Effector CD8-positive, alpha-beta T cell (primary cell): ENCODE results near the gene CELSR1.
"Not testable (repeated sequence)": the region's sequence is repeated elsewhere in the genome, so short reads cannot be mapped to it uniquely, and the experiment has no call there.

ENCODE experiments used
- DNase-seq: peaks from one replicate; lab custom pipeline; 2025; lab: John Stamatoyannopoulos, UW

The CELSR1 gene

DNA sequence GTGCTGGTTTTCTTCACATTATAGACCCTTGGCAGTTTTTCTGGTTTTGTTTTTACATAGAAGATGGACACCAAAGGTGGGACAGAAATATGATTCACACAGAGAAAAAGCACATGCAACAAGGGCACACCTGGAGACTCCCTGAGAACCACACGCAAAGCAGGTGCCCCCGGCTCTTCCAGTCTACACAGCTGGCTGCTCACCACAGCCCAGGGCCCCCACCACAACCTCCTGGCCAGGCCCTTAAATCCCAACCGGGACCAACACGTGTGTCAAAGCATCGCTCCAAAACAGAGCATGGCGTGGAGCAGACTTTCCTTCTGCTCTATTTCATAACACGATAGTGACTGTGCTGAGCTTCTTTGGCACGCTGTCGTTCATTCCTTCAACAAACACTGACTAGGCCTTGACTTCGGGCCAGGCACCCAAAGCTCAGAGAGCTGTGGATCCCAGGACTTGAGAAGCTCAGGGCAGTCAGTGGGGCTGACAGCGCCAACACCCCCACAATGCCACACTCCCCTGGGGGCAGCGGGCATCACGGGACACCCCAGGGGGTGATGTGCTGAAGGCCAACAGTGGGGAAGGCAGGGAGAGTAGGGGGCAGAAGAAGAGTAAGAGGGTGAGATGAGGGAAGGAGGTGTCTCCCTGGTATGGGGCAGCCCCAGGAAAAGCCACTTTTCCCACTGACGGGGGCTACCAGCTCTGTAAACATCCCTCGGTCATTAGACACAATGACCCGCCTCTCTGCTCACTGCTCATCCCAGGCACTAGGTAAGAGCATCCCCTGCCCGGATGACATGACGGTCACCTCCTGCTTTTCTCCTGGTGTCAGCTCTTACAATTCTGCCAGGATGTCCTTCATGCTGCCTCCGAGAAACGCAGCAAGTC is 26.0 kb downstream of the CELSR1 start:
- DNase-seq: no peak

DNA sequence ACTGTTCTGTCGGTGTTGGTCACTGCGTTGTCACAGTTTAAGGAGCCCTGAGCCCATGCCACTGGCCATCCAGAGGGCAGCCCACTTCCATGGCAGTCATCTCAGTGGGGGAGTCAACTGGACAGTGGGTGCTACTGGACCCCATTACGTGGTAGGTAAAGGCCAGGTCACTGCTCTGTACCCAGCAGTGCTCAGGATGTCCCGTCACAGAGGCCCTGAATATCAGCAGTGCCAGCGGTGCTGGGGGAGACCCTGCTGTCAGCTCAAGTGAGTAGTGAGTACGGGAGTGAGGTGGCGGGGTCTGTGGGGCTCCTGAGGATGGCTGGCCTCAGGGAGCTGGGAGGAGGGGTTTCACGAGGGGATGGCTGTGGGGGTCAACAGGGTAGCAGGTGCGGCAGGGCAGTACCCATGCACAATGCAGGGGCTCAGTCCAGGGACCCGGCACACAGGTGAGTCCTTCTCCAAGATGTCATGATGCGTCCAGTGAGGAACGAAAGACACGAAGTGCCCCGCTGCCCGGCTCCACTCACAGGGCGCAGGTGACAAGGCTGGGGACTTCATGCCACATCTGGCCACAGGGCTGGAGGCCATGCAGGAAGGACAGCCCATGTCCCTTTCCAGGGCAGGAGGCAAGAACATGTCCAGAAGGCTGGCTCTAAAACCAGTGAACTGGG is 27.9 kb downstream of the CELSR1 start:
- no peak for DNase-seq

DNA sequence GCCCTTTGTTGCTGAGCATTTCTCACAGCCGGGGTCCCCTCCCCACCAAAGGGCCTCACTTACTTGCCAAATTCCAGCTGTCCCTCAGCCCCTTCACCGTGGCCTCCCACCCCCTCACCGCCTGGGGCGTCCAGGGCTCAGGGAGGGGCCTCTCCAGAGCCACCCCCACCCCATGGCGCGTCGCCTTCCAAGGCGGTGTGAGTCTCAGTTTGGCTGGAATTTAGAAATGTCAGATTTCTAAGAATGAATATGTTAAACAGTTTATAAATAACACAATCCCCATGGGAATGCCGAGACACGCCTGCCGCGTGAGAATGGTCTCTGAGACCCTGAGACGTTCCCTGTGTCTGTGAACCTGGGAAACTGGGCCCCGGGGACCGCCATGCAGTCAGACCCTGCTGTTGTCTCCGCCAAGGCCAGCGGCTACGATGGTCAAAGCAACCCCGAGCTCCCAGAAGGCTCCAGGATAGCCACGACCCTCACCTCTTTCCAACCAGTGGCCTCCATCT is 28.9 kb downstream of the CELSR1 start:
- no peak for DNase-seq

DNA sequence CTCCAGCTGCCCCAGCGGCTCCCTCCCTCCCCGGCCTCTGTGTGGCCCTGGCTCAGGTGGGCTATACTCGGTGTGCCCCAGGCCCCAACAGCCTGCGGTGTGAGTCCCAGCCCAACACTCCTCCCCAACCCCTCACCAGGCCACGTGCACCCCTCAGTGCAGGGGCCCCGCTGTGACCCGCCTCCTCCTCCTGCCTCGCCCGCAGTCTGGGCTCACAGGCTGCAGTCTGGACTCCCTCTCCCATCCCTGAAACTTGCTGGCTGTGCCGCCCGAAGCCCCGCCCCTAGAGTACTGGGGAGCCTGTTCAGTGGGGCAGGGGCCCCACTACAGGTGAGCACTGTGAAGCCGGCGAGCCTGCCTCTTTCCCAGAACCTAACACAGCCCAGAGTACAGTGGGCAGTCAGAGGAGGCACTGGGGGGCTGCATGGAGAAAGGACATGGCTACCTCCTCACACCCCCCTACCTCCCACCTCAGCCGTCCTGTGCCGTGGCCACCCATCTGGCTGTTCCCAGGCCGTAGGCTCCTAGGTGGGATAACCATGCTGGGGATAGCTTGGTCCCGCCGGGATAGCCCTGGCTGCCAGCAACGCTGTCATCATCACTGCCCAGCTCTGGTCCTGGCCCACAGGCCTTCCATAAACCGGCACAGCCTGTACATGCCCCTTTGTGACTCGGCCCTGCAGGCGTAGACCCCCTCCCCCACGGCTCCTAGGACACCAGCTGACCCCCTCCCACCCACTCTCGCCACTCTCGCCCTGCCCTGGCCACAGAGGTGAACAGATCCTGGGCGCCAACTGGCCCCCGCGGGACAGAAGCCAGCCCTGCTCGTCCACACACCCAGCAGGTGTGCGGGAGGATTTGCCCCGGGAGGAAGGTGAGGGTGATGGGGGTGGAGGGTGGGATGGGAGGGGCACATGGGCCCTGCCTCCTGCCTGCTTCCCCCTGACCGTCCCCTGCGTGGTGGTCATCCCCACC is 29.7 kb downstream of the CELSR1 start:
- no peak for DNase-seq

DNA sequence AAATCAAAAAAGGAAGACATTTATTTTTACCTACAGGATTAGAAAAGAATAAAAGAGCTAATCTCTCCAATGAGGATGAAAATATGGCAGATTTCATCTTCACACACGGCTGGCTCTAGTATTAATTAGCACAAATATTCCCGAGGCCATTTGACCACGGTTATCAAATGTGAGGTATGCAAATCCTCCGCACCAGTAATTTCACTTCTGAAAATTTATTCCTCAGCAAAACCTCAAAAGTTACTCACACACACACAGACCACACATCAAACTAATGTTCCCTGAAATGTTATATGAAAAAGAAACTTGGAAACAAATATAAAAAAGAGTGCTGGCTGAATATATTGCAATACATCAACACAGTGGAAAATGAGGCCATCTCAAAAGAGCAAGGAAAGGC is 32.8 kb downstream of the CELSR1 start:
- DNase-seq: no peak

DNA sequence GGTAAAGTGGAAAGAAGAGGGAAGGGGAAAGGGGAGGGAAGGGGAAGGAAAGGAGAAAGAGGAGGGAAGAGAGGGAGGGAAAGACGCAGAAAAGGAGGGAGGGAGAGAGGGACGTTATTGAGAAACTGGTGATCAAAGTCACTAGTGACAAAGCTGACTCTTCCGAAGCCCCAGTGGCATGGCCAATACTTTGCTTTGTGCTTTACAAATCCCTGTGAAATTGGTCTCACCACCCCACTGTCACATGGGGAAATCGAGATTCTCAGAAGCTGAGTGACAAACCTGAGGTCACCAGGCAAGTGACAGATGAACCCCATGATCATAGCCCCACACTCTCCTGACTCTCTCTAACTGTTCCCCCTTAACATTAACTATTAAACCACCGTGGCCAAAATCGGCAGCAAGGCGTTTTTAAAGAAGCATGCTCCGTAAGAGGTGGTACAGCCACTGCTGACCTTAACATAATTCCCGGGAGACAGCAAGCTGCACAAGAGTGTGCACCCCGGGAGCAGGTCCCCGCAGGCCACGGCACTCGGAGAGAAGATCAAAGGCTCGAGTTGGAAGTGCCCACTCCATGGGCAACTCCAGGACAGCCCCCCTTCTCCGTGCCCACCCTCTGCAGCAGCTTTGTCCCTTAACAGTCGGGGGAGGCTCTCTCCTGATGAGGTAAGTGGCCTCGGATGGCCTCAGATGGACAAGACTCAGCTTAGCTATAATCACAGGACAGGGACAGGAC is 34.8 kb downstream of the CELSR1 start:
- DNase-seq: no peak

DNA sequence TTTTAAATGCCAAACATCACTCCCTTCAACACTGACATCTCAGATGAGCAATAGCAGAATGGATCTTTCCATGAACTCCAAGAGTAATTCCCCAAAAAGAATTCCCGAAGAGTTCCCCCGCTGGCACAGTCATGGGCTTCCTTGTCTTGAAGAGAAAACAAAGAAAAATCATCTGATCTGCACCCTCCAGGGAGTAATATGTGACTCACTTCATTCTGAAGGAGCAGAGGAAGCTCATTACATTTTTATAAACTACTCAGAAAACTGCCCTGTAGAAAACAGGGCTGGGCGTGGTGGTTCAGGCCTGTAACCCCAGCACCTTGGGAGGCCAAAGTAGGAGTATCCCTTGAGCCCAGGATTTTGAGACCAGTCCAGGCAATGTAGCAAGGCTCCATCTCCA is 35.7 kb downstream of the CELSR1 start:
- no peak for DNase-seq

DNA sequence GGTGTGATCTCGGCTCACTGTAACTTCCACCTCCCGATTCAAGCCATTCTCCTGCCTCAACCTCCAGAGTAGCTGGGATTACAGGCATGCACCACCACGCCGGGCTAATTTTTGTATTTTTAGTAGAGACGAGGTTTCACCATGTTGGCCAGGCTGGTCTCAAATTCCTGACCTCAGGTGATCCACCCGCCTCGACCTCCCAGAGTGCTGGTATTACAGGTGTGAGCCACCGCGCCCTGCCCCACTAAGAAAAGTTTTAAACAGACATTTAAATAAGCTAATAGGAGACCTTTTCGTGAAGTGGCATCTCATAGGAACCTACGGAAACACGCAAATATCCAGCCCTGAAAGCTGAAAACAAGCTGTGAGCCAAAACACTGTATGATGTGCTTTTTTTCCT is 36.2 kb downstream of the CELSR1 start:
- not testable (repeated sequence) for DNase-seq

DNA sequence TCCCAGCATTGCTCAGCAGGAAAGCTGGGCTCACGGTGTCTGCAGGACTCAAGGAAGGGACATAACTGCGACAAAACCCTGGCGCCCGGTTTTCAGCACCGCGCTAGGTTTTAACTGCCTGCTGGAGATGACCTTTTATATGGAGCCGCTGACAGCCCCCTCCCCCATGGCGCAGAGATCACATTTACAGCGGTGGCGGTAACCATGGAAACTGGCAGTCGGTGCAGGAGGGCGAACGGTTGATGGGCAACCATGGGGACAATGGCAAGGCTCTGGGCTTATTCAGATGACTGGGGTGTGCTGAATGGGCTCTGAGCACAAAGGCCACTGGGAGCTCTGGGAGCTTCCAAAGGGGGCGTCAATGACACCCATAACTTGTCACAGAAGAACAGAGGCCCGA is 37.2 kb downstream of the CELSR1 start:
- no peak for DNase-seq

DNA sequence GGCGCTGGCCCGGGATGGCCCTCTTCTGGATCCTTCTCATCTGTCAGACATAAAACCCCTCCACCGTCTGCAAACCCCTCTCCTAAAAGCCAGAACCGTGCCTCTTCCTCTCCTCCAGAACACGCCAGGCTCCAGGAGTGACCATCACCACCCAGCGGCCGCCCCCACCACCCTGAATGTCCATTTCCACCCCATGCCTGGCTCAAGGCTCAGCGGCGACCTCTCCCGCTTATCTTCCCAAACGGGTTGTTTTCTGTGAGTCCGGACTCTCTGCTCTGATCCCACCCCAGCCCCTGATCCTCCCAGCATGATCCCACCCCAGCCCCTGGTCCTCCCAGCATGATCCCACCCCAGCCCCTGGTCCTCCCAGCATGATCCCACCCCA is 37.6 kb downstream of the CELSR1 start:
- no peak for DNase-seq

DNA sequence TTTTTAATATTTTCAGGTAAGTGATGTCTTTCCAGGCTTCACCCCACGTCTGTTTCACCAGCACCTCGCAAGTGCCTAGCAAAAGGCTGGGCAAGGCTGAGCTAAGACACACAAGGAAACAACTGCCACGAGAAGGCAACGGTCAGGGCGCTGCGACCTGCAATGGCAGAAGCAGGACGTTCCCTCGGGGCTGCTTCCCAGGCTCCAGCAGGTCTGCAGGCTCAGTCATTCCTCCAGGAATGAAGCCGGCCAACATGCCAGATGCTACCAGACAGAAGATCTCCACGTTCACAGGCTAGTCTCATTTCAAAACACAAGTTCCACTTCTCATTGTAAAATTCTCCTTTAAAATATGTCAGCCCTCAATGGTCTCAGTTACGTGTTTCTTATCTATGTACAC is 45.5 kb downstream of the CELSR1 start:
- no peak for DNase-seq

DNA sequence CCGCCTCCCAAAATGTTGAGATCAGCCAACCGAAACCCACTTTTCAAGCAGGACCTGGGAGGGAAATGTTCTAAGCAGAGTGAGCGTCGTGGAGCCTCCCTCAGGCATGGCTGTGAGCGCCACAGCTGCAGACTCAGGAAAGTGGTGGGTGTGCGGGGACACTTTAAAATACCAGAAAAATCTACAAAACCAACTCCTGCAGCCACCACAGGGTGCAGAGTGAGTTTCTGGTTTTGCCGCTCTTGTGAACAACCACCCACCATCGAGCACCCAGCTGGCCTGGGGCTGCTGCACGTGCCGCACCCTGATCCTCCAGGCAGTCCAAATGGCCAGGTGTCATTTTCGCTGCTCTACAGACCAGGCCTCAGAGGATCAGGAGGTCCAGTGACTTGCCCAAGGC is 46.9 kb downstream of the CELSR1 start:
- no peak for DNase-seq

DNA sequence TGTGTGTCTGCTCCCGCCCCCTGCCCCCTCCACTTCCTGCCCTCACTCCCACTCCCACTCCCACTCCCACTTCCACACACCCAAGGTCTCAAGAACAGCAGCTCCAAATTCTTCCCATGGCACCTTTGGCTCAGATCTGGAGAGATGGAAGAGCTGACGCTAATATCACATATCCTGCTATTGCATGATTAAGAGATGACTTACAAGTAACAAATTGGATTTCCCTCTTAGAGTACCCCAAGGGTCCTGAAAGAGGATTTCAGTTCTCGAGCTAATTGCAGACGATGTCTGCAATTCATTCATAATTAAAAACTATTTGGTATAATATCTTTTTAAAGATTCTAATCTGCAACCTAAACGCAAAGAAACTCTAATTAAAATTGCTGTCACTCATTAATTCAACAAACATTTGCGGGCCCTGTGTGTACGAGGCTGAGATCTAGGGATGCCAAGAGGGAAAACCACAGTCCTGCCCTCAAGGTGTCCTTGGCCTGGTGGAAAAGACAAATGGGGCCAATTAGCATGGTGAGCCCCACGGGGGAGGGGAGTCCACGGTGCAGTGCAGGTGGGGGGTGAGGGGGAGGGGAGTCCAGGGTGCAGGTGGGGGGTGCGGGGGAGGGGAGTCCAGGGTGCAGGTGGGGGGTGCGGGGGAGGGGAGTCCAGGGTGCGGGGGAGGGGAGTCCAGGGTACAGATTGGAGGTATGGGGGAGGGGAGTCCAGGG is 50.3 kb downstream of the CELSR1 start:
- no peak for DNase-seq

DNA sequence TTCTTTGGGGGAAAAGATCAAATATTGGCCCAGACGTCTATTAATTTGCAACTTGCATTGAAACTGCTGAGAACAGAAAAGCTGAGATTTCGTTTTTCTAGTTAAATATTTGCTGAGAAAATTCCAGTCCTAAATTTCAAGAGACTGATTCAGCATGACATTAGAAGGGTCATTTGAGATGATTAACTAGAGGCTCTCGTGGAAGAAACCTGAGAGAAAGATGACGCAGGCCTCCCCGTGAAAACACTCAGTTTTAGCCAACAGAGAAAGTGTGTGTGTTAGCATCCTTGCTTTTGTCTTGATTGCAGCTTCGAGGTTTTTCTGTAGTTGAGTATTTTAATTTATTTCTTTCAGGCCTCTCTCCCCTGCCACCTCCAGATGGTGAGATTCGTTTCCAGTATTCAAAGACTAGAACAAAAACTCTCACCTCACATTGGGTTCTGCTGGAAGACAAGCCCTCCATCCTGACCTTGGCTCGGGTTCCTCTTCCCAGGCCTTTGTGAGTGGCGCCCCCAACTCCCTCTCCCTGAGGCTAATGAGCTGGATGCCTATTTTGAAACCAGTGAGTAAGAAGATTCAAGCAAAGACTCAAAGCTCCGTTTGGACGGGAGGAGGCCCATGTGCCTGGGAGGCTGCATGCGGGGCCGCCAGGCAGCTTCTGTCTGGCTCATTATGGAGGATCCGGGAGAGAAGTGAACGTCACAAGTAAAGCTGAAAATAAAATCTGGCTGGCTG is 52.4 kb downstream of the CELSR1 start:
- no peak for DNase-seq

DNA sequence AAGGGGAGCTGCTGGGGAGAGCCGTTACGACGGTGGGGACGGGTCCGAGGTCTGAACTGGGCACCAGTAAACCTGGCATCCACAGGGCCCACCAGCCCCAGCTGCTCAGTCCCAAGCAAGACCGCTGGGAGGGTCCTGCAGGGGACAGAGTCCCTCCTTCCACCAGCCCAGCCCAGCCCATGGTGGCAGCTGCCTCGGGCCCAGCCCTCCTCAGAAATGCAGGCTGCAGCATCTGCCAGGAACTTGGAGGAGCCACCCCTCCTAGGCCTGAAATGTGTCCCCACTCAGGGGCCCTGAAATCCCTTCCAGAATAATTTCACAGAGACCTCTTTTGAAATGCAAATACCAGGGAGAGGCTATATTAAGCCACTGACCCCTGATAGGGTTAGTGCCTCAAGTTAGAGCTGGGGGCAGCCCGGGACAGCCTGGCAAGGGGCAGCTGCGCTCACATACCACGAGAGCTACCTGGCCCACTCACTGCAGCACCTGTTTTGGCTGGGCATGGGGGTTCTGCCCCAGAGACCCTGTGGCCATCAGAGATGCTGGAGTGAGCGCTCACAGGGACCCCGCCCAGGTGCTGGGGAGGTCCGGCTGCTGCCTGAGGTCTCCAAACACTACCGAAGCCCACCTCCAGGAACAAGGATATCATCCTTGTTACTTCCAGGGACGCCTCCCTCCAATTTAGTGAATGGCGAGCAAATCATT is 53.1 kb downstream of the CELSR1 start:
- DNase-seq: no peak

DNA sequence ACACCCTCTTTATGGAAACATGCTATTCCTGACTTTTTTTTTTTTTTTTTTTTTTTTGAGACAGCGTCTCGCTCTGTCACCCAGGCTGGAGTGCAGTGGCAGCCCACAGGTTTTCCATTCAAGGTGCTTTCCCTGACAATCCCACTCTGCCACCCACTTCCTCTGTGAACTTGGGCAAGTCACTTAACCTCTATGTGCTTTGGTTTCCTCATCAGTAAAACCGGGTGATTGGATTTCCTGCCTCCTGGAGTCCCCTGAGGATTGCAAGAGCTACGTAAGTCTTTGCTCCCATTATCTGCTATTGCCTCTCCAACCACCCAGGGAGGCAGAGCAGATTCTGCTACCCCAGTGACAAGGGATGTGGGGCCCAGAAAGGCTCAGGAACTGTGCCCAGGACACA is 54.1 kb downstream of the CELSR1 start:
- DNase-seq: no peak

DNA sequence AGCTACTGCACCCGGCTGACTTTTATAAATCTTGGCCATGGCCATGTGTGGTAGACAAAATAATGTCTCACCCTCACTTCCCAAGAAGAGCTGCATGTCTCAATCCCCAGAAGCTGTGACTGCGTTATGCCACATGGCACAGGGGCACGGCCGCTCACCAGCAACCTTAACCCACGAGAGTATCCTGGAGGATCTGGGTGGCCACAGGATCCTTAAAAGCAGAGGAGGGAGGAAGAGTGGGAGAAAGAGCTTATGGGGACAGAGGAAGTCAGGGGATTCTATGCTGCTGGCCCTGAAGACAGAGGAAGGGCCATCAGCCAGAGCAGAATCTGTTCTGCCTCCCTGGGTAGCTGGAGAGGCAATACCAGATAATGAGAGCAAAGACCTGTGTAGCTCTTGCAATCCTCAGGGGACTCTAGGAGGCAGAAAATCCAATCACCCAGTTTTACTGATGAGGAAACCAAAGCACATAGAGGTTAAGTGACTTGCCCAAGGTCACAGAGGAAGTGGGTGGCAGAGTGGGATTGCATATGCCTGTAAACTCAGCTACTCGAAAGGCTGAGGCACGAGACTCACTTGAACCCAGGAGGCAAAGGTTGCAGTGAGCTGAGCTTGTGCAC is 55.3 kb downstream of the CELSR1 start:
- DNase-seq: no peak

DNA sequence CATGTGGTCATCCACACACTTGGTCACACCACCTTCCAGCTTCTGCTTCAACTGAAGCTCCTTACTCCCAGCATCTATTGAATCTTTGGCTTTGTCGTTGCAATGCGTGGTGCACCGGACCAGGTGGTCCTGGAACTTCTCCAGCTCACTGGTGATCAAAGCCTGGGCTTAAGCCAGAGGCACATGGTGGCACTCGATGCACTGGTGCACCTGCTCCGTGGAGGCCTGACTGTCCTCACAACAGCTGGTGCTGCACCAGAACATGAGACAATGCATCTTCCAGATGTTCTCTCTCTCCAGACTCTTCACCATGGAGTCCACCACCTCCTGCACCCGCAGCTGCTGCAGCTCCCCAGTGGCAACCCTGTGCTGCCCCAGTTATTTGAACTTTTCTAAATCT is 56.0 kb downstream of the CELSR1 start:
- no peak for DNase-seq

DNA sequence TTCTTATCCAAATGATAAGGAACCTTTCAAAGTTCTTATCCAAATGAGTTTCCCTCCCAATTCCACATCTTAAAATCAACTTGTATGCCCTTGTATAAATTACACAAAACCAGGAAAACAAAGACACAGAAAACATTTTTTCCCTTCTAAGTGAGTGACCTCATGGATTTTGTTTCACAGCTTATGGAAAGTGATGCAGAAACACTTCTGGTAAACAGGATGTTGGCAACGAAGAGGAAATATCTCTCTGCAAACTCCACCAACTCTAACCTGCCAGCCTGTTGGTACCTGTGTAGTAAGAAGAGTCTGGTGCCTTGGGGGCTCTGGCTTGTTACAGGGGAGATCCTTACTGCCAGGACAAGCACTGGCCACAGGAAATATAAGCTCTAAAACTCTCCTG is 57.0 kb downstream of the CELSR1 start:
- no peak for DNase-seq
